NCI-H748 (cell line): ENCODE data around the gene RPA3.

Experiments
- DNase-seq: peaks from one replicate; lab custom pipeline; 2025; ENCODE audit not compliant: unreplicated experiment; lab: John Stamatoyannopoulos, UW

The RPA3 gene

GRCh38 chr7:7612519-7612918 lies 105.9 kb downstream of the RPA3 start:
- DNase-seq, result no peak

- DNase-seq, result no peak
Measured at GRCh38 chr7:7609330-7609729, 109.1 kb downstream of the RPA3 start.

- no peak for DNase-seq
Measured at GRCh38 chr7:7607010-7607409, 111.4 kb downstream of the RPA3 start.

GRCh38 chr7:7596176-7596575 lies 122.2 kb downstream of the RPA3 start:
- DNase-seq, result no peak

- peak; percentile 39 for DNase-seq
Measured at GRCh38 chr7:7595451-7595850, 123.0 kb downstream of the RPA3 start.
